Right lobe of liver (tissue), 6 donors: Measurements from ENCODE around the gene SRSF8. TPM values are rescaled to one million over a fixed set of nuclear protein-coding genes. Genes with fewer than 3 reads are reported as not detected.

Experiments
- ATAC-seq, 4 donors: fragments of 200-7000 bp; cut with Tn5 transposase; one replicate each; pipeline ENCODE4 v1.9.1; 2020; ENCODE audit warnings: mild to moderate bottlenecking in 4 of 4, moderate library complexity in 4 of 4
- DNase-seq, 3 donors: peaks; one replicate each; pipeline ENCODE4 v3.0.0-alpha.2; 2020
- H3K27ac ChIP-seq, 3 donors: fragments of 200-600 bp; one replicate each; pipeline ENCODE4 v1.8.0; 2022
- H3K27me3 ChIP-seq, 2 donors: fragments of 200-600 bp; one replicate each; pipeline ENCODE4 v1.8.0; 2022
- H3K36me3 ChIP-seq, 4 donors: fragments of 200-600 bp; sonication (generic) in 1 of 4; one replicate each; pipeline versions ENCODE4 v1.5.1 to v1.8.0; 2017 to 2022; ENCODE audit warnings: control low read depth in 1 of 4
- H3K4me1 ChIP-seq, 4 donors: fragments of 200-600 bp; sonication (generic) in 1 of 4; one replicate each; pipeline versions ENCODE4 v1.5.1 to v1.8.0; 2017 to 2022; ENCODE audit warnings: control low read depth in 1 of 4
- H3K4me3 ChIP-seq, 3 donors: fragments of 200-600 bp; one replicate each; pipeline ENCODE4 v1.8.0; 2022
- H3K9me3 ChIP-seq, 4 donors: fragments of 200-600 bp; sonication (generic) in 1 of 4; one replicate each; pipeline versions ENCODE4 v1.5.1 to v1.8.0; 2017 to 2022; ENCODE audit warnings: control low read depth in 1 of 4
- CTCF ChIP-seq, 4 donors: fragments of 200-600 bp in 3 of 4; fragments of 450-650 bp in 1 of 4; IDR thresholded peaks; one replicate each; pipeline versions ENCODE4 v1.5.1 to v1.8.0; 2016 to 2022; ENCODE audit warnings: antibody characterized with exemption in 4 of 4, mild to moderate bottlenecking in 2 of 4
- POLR2A ChIP-seq: fragments of 450-650 bp; IDR thresholded peaks from one replicate; pipeline ENCODE4 v1.6.1; 2017; ENCODE audit warnings: antibody characterized with exemption, mild to moderate bottlenecking
- WGBS: methylation state at CpG from one replicate; pipeline ENCODE4 v1.1.6; 2018; ENCODE audit warnings: low coverage, low lambda C conversion rate; ENCODE audit not compliant: insufficient coverage; ENCODE audit errors: missing lambda C conversion rate; 5-methylcytosine and 5-hydroxymethylcytosine counted together
- intact Hi-C, 2 donors: fragments of 100-400 bp; cut with DNase I; formaldehyde crosslinking; loops; one replicate each; pipeline versions ENCODE4 v1.11.2 to v1.14.1; 2022
- total RNA-seq, 6 experiments: library from RNA; depleted of rRNA in 2 of 6; stranded (reverse); fragments of >200 nt in 2 of 6; fragmentation: NEBNext Ultra II Directional in 3 of 6; extraction: Animal tissue kit (Norgen Biotek cat#: 25700) in 3 of 6; gene quantifications; one replicate each; pipeline versions ENCODE4 v1.1.0 to v1.2.4, GENCODE V29; 2016 to 2023
- donor health status: DM: no; HTN: yes; CAD: no.
- donor health status: DM: no; HTN: no; CAD: no.
- donor health status: DM: no; HTN: no; CAD: no.
- donor health status: DM: no; HTN: yes; CAD: no.
- donor health status: DM: no; HTN: yes; CAD: no.

The SRSF8 gene
- total RNA-seq, 6 experiments from 2014 or later = 12.5 to 25.1 (median 19.9) TPM

GRCh38 chr11:95067039-95067840 is 521 bp downstream of the SRSF8 start:
- H3K4me1 ChIP-seq = peaks cover 0 to 8% (median 3%) of the 10 kb centered on the region in 4 donors
- H3K9me3 ChIP-seq = no peaks in the 10 kb centered on the region
- no peaks in the 10 kb centered on the region for H3K27me3 ChIP-seq
- H3K27ac ChIP-seq = peak overlapping the region; percentile 85 to 95 (median 93)
- H3K4me3 ChIP-seq = peak overlapping the region; percentile 66 to 73 (median 67)
- intact Hi-C loops = no loop called here
- no peaks in the 10 kb centered on the region for H3K36me3 ChIP-seq
- ATAC-seq (peak; percentile 81 to 87 (median 84)), DNase-seq (peak; percentile 84 to 86 (median 84))
- TF ChIP-seq POLR2A = peak; percentile 76
- peak; percentile 45 to 54 (median 48) for TF ChIP-seq CTCF (IDR thresholded peaks at IDR 0.05)
- 0% methylated on average over 15 of the region's 98 CpGs for WGBS

- Histone ChIP-seq H3K4me1 (peaks cover 0 to 8% (median 3%) of the 10 kb centered on the region in 4 donors), H3K27me3 (no peaks in the 10 kb centered on the region), H3K9me3 (no peaks in the 10 kb centered on the region), H3K27ac (peak overlapping the region; percentile 85 to 95 (median 93)), H3K4me3 (peak overlapping the region; percentile 66 to 73 (median 67)), H3K36me3 (no peaks in the 10 kb centered on the region)
- WGBS = 0% methylated on average over 4 of the region's 16 CpGs
- ATAC-seq (peak in 2 of 4 donors; percentile 6 to 43), DNase-seq (peak in 1 of 3 donors; percentile 55)
- TF ChIP-seq CTCF (IDR thresholded peaks at IDR 0.05) (no peak), POLR2A (no peak)
- intact Hi-C loops = no loop called here
These were observed 1.1 kb downstream of the SRSF8 start for GRCh38 chr11:95067841-95068219.

GRCh38 chr11:95068549-95068948 is 1.8 kb downstream of the SRSF8 start:
- peak overlapping the region; percentile 85 to 95 (median 93) for H3K27ac ChIP-seq
- 2% methylated on average over 5 of the region's 5 CpGs for WGBS
- intact Hi-C loops = no loop called here
- H3K36me3 ChIP-seq = no peaks in the 10 kb centered on the region
- peak overlapping the region; percentile 66 to 73 (median 67) for H3K4me3 ChIP-seq
- ATAC-seq (peak; percentile 75 to 83 (median 80)), DNase-seq (peak; percentile 69 to 82 (median 74))
- no peaks in the 10 kb centered on the region for H3K27me3 ChIP-seq
- peaks cover 0 to 8% (median 3%) of the 10 kb centered on the region in 4 donors for H3K4me1 ChIP-seq
- H3K9me3 ChIP-seq = no peaks in the 10 kb centered on the region
- no peak for TF ChIP-seq CTCF (IDR thresholded peaks at IDR 0.05)
- peak; percentile 90 for TF ChIP-seq POLR2A

- 100% methylated on average over 1 of the region's 1 CpG for WGBS
- ATAC-seq (no peak), DNase-seq (no peak)
- Histone ChIP-seq H3K27me3 (no peaks in the 10 kb centered on the region), H3K4me1 (peaks cover 0 to 8% (median 3%) of the 10 kb centered on the region in 4 donors), H3K9me3 (no peaks in the 10 kb centered on the region), H3K36me3 (no peaks in the 10 kb centered on the region), H3K27ac (no peak overlapping the region), H3K4me3 (no peak overlapping the region)
- intact Hi-C loops = no loop called here
- no peak for TF ChIP-seq CTCF (IDR thresholded peaks at IDR 0.05)
- TF ChIP-seq POLR2A = no peak
These were observed 3.8 kb downstream of the SRSF8 start for GRCh38 chr11:95070471-95070870.
